Effector memory CD4-positive, alpha-beta T cell (primary cell): ENCODE results near the gene MYO1F.

Experiments
- DNase-seq, 3 donors: peaks; one replicate each; pipeline ENCODE4 v3.0.0-alpha.2; 2020
- H3K27ac ChIP-seq: 2 replicates; pipeline ENCODE4 v1.7.0; 2013; ENCODE audit warnings: mild to moderate bottlenecking, low read length, moderate library complexity; ENCODE audit not compliant: insufficient read depth, poor library complexity, severe bottlenecking
- H3K27me3 ChIP-seq: replicated peaks from 2 replicates; pipeline ENCODE4 v1.7.0; 2013; ENCODE audit warnings: mild to moderate bottlenecking, low read length; ENCODE audit not compliant: insufficient read depth, control insufficient read depth, poor library complexity, severe bottlenecking
- H3K36me3 ChIP-seq: 2 replicates; pipeline ENCODE4 v1.7.0; 2013; ENCODE audit warnings: mild to moderate bottlenecking, low read length, moderate library complexity; ENCODE audit not compliant: control insufficient read depth, insufficient read depth
- H3K4me1 ChIP-seq: 2 replicates; pipeline ENCODE4 v1.7.0; 2013; ENCODE audit warnings: low read length, mild to moderate bottlenecking; ENCODE audit not compliant: control insufficient read depth, insufficient read depth, poor library complexity, severe bottlenecking
- H3K4me3 ChIP-seq: 2 replicates; pipeline ENCODE4 v1.7.0; 2013; ENCODE audit warnings: low read length, low read depth, mild to moderate bottlenecking; ENCODE audit not compliant: insufficient read depth, poor library complexity, severe bottlenecking
- H3K9me3 ChIP-seq: 2 replicates; pipeline ENCODE4 v1.7.0; 2013; ENCODE audit warnings: mild to moderate bottlenecking, low read length, moderate library complexity; ENCODE audit not compliant: control insufficient read depth

Gene MYO1F

DNA sequence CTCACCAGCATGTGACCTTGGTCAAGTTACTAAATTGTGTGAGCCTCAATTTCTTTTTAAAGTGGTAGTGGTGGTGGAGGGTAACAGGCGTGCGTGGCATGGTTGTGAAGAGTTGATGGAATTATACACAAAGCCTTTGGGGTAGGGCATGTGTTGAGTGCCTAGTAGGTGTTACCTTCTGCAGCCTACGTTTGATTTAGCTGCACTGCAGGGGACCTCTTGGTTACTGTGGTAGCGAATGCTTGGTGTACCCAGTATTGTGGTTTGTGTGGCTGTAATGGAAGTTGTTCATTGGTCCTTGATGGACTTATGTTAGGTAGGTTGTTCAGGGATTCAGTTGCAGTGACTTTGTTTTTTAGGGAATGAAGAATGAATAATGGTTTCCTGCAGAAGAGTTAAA lies 99.4 kb downstream of the MYO1F start:
- Histone ChIP-seq H3K4me1 (no peaks in the 10 kb centered on the region), H3K9me3 (no peaks in the 10 kb centered on the region), H3K27me3 (no peaks in the 10 kb centered on the region), H3K27ac (no peak overlapping the region), H3K36me3 (peaks cover 83% of the 10 kb centered on the region), H3K4me3 (no peak overlapping the region)
- DNase-seq = no peak

DNA sequence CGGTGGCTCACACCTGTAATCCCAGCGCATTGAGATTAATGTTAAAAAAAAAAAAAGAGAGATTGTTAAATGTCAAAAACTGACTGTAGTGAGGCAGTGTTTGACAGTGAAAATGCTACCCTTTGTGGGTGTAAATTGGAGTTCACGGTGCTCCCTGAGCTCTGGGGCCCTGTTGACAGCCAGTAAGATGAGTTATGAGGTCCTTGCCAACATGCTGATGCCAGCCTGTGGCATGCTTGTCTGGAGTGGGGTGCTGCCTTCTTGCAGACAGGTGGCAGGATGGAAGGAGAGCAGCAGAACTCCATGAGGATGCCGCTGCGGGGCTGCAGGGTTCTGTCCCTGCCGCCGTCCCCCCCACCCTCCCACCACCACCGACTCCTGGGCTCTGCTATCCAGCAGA lies 100.7 kb downstream of the MYO1F start:
- Histone ChIP-seq H3K36me3 (peaks cover 83% of the 10 kb centered on the region), H3K27ac (no peak overlapping the region), H3K4me3 (no peak overlapping the region), H3K9me3 (no peaks in the 10 kb centered on the region), H3K27me3 (no peaks in the 10 kb centered on the region), H3K4me1 (no peaks in the 10 kb centered on the region)
- DNase-seq = no peak

DNA sequence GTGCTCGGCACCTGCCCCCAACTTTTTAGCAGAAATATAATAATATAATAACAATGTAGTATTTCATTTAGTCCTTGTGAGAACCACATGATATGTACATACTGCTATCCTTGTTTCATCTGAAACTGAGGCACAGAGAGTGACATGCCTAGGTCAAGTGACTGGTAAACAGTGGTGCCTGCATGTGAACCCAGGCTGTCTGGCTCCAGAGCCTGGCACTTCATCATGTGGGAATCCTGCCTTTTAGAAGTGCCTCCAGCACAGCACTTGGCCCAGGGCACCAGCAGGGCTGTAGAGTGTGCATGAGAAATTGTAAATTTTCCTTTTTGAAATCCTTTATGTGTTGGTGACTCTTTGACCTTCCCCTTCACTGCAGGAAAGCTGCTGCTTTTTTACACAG lies 102.2 kb downstream of the MYO1F start:
- no peak for DNase-seq
- Histone ChIP-seq H3K36me3 (peaks cover 86% of the 10 kb centered on the region), H3K27me3 (no peaks in the 10 kb centered on the region), H3K27ac (no peak overlapping the region), H3K4me3 (no peak overlapping the region), H3K4me1 (no peaks in the 10 kb centered on the region), H3K9me3 (no peaks in the 10 kb centered on the region)

DNA sequence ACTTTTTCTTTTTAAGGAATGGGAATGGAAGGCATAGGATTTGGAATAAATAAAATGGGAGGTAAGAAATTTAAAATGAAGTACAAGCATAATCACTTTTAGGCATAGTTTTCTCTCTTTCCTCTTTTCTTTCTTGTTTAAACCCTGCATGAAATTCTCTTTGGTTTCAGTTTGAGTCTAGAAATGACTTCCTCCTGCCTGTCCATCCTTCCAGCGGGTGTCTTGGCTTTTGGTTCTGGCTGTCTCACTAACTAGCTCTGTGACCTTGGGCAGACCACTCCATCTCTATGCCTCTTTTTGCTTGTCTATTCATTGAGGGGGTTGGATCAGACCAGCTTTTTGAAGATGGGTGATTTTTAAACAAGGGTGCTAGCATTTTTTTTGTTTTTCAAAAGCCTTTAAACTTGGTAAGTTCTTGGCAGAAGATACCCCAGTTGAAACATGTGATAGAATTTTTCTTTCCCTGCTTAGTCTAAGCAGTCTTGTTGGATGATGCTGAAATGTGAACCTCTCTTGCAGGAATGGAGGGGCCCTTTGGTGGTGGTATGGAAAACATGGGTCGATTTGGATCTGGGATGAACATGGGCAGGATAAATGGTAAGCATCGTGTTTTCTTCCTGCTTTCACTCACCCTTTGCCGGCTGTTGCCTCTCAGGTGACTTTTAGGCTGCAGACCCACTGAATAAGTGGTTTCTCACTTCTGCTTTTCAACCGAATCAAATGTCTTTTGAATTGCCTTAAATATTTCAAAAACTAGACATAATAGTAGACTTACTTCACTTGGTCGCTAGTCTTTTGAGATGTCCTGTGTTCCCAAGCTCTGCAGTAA lies 103.4 kb downstream of the MYO1F start:
- no peaks in the 10 kb centered on the region for H3K9me3 ChIP-seq
- DNase-seq = no peak
- no peak overlapping the region for H3K4me3 ChIP-seq
- H3K36me3 ChIP-seq = peaks cover 91% of the 10 kb centered on the region
- H3K4me1 ChIP-seq = no peaks in the 10 kb centered on the region
- no peak overlapping the region for H3K27ac ChIP-seq
- no peaks in the 10 kb centered on the region for H3K27me3 ChIP-seq
